ENCODE results near the gene SPNS2.

DNA sequence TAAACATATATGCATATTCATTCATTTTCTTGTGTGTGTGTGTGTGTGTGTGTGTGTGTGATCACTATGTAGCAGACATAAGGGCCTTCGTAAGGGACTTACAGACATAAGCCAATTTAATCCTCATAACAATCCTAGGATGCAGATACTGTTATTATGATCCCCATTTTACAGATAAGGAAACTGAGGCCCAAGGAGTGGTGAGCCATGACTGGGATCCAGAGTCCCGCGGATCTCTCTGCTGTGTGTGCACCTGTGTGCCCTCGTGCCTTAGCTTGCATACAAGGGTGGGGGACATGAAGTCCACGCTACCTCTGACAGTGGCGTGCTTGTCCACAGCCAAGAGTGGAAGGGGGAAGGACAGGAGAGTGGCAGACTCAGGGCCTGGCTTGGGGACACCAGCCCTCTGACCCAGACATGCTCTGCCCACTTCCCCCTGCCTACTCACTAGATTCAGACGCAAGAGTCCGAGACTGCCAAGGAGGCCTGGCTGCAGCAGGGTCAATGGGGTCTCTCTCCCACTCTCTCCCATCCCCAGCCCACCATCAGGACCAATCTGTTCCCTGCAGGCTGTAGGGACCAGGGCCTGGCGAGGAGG is 75.9 kb downstream of the SPNS2 start:
- TF ChIP-seq, protein P1, sequence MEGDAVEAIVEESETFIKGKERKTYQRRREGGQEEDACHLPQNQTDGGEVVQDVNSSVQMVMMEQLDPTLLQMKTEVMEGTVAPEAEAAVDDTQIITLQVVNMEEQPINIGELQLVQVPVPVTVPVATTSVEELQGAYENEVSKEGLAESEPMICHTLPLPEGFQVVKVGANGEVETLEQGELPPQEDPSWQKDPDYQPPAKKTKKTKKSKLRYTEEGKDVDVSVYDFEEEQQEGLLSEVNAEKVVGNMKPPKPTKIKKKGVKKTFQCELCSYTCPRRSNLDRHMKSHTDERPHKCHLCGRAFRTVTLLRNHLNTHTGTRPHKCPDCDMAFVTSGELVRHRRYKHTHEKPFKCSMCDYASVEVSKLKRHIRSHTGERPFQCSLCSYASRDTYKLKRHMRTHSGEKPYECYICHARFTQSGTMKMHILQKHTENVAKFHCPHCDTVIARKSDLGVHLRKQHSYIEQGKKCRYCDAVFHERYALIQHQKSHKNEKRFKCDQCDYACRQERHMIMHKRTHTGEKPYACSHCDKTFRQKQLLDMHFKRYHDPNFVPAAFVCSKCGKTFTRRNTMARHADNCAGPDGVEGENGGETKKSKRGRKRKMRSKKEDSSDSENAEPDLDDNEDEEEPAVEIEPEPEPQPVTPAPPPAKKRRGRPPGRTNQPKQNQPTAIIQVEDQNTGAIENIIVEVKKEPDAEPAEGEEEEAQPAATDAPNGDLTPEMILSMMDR (IDR thresholded peaks at IDR 0.05): no peak
- TF ChIP-seq POLR2A (IDR thresholded peaks at IDR 0.05) (no peak), POLR2AphosphoS5 (IDR thresholded peaks at IDR 0.05; ENCODE audit: insufficient read depth in 1 of 2, low read depth in 1 of 2) (no peak)

Data from vagina (tissue), 2 donors.